Measurements from ENCODE around the gene ZNF521. TPM values are rescaled to one million over a fixed set of nuclear protein-coding genes. Genes with fewer than 3 reads are reported as not detected.

ZNF521 gene
- total RNA-seq, 1 donor from 2014 or later, result 41.6 TPM

DNA sequence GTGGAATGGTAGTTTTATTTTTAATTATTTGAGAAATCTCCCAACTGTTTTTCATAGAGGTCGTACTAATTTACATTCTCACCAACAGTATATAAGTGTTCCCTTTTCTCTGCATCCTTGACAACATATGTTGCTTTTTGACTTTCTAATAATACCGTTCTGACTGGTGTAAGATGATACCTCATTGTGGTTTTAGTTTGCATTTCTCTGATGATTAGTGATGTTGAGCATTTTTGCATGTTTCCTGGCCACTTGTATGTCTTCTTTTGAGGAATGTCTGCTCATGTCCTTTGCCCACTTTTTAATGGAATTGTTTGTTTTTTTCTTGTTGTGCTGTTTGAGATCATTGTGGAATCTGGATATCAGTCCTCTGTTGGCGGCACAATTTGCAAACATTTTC lies 242.5 kb downstream of the ZNF521 start:
- Histone ChIP-seq H3K36me3 (no peaks in the 10 kb centered on the region), H3K27me3 (no peaks in the 10 kb centered on the region), H3K4me1 (no peaks in the 10 kb centered on the region), H3K27ac (no peak overlapping the region), H3K9me3 (no peaks in the 10 kb centered on the region), H3K4me3 (no peak overlapping the region)
- TF ChIP-seq, protein P1, sequence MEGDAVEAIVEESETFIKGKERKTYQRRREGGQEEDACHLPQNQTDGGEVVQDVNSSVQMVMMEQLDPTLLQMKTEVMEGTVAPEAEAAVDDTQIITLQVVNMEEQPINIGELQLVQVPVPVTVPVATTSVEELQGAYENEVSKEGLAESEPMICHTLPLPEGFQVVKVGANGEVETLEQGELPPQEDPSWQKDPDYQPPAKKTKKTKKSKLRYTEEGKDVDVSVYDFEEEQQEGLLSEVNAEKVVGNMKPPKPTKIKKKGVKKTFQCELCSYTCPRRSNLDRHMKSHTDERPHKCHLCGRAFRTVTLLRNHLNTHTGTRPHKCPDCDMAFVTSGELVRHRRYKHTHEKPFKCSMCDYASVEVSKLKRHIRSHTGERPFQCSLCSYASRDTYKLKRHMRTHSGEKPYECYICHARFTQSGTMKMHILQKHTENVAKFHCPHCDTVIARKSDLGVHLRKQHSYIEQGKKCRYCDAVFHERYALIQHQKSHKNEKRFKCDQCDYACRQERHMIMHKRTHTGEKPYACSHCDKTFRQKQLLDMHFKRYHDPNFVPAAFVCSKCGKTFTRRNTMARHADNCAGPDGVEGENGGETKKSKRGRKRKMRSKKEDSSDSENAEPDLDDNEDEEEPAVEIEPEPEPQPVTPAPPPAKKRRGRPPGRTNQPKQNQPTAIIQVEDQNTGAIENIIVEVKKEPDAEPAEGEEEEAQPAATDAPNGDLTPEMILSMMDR (IDR thresholded peaks at IDR 0.05), result no peak
- no peak for DNase-seq (ENCODE audit: low spot score in 2 of 2)
- intact Hi-C loops (cut with DNase I), result no loop called here

GRCh38 chr18:25103468-25104155 lies 248.4 kb downstream of the ZNF521 start:
- intact Hi-C loops (cut with DNase I), result no loop called here
- Histone ChIP-seq H3K9me3 (no peaks in the 10 kb centered on the region), H3K27me3 (no peaks in the 10 kb centered on the region), H3K36me3 (no peaks in the 10 kb centered on the region), H3K4me3 (no peak overlapping the region), H3K4me1 (no peaks in the 10 kb centered on the region), H3K27ac (no peak overlapping the region)
- TF ChIP-seq, protein P1 (IDR thresholded peaks at IDR 0.05), result no peak
- DNase-seq (ENCODE audit: low spot score in 2 of 2), result no peak

GRCh38 chr18:25102662-25103061 lies 249.3 kb downstream of the ZNF521 start:
- no peaks in the 10 kb centered on the region for H3K27me3 ChIP-seq
- no peak overlapping the region for H3K27ac ChIP-seq
- intact Hi-C loops (cut with DNase I), result no loop called here
- H3K4me3 ChIP-seq, result no peak overlapping the region
- DNase-seq (ENCODE audit: low spot score in 2 of 2), result no peak
- no peaks in the 10 kb centered on the region for H3K36me3 ChIP-seq
- TF ChIP-seq, protein P1 (IDR thresholded peaks at IDR 0.05), result no peak
- H3K9me3 ChIP-seq, result no peaks in the 10 kb centered on the region
- no peaks in the 10 kb centered on the region for H3K4me1 ChIP-seq

- no peaks in the 10 kb centered on the region for H3K27me3 ChIP-seq
- no peak for DNase-seq (ENCODE audit: low spot score in 2 of 2)
- H3K36me3 ChIP-seq, result no peaks in the 10 kb centered on the region
- H3K4me3 ChIP-seq, result no peak overlapping the region
- TF ChIP-seq, protein P1 (IDR thresholded peaks at IDR 0.05), result no peak
- no peaks in the 10 kb centered on the region for H3K4me1 ChIP-seq
- intact Hi-C loops (cut with DNase I), result no loop called here
- no peak overlapping the region for H3K27ac ChIP-seq
- H3K9me3 ChIP-seq, result no peaks in the 10 kb centered on the region
Measured at GRCh38 chr18:25100418-25100817, 251.5 kb downstream of the ZNF521 start.

GRCh38 chr18:25099895-25100294 lies 252.1 kb downstream of the ZNF521 start:
- intact Hi-C loops (cut with DNase I), result no loop called here
- no peaks in the 10 kb centered on the region for H3K36me3 ChIP-seq
- no peak overlapping the region for H3K4me3 ChIP-seq
- TF ChIP-seq, protein P1 (IDR thresholded peaks at IDR 0.05), result no peak
- H3K4me1 ChIP-seq, result no peaks in the 10 kb centered on the region
- no peaks in the 10 kb centered on the region for H3K9me3 ChIP-seq
- H3K27ac ChIP-seq, result no peak overlapping the region
- H3K27me3 ChIP-seq, result no peaks in the 10 kb centered on the region
- DNase-seq (ENCODE audit: low spot score in 2 of 2), result no peak
